WTC11 (cell line): Measurements from ENCODE around the gene TMC1. TPM values are rescaled to one million over a fixed set of nuclear protein-coding genes. Genes with fewer than 3 reads are reported as not detected.

Experiments used
- ATAC-seq: fragments of 200-7000 bp; cut with Tn5 transposase; 2 replicates; pipeline ENCODE4 v1.10.0; 2021; ENCODE audit warnings: mild to moderate bottlenecking, moderate library complexity
- CTCF ChIA-PET: fragments of 300-600 bp; sonication (Branson Sonifier 250); formaldehyde crosslinking; loops from one replicate; lab custom pipeline; 2021; ENCODE audit warnings: antibody characterized with exemption; lab: Charles Lee
- POLR2A ChIA-PET: fragments of 350-600 bp; sonication (Branson Sonifier 250); formaldehyde crosslinking; loops from one replicate; lab custom pipeline; 2021; ENCODE audit warnings: antibody characterized with exemption; lab: Charles Lee
- DNase-seq: peaks from one replicate; pipeline ENCODE4 v3.0.0; 2021; ENCODE audit warnings: low spot score
- H3K27ac Mint-ChIP-seq: 2 replicates; pipeline ENCODE4 v1.8.0; 2021; ENCODE audit warnings: mixed read lengths
- H3K27me3 Mint-ChIP-seq: 2 replicates; pipeline ENCODE4 v1.8.0; 2021; ENCODE audit warnings: low read depth, mild to moderate bottlenecking, moderate library complexity, mixed read lengths
- H3K36me3 Mint-ChIP-seq: 2 replicates; pipeline ENCODE4 v1.8.0; 2021; ENCODE audit warnings: mixed read lengths
- H3K4me1 Mint-ChIP-seq: 2 replicates; pipeline ENCODE4 v1.8.0; 2022; ENCODE audit warnings: mixed read lengths
- H3K4me3 Mint-ChIP-seq: 2 replicates; pipeline ENCODE4 v1.8.0; 2021; ENCODE audit warnings: mild to moderate bottlenecking, moderate library complexity, mixed read lengths
- H3K9me3 Mint-ChIP-seq: 2 replicates; pipeline ENCODE4 v1.8.0; 2021; ENCODE audit warnings: mixed read lengths
- ATF1 ChIP-seq: sonication (generic); formaldehyde crosslinking; IDR thresholded peaks from 2 replicates; pipeline ENCODE4 v1.8.1; 2023; ENCODE audit warnings: mild to moderate bottlenecking, moderate library complexity, missing genetic modification reagents
- CBFB ChIP-seq: sonication (generic); formaldehyde crosslinking; IDR thresholded peaks from 2 replicates; pipeline ENCODE4 v1.8.1; 2022; ENCODE audit warnings: mild to moderate bottlenecking, low read depth, missing genetic modification reagents
- CREB1 ChIP-seq: sonication (generic); formaldehyde crosslinking; IDR thresholded peaks from 2 replicates; pipeline ENCODE4 v1.8.0; 2023; ENCODE audit warnings: mild to moderate bottlenecking, missing genetic modification reagents
- CREM ChIP-seq: sonication (generic); formaldehyde crosslinking; IDR thresholded peaks from 2 replicates; pipeline ENCODE4 v1.8.1; 2022; ENCODE audit warnings: mild to moderate bottlenecking, missing genetic modification reagents, moderate library complexity
- E2F1 ChIP-seq: sonication (generic); formaldehyde crosslinking; IDR thresholded peaks from 2 replicates; pipeline ENCODE4 v1.8.0; 2022; ENCODE audit warnings: mild to moderate bottlenecking, missing genetic modification reagents
- EMX1 ChIP-seq: fragments of 250-450 bp; sonication (Bioruptor Pico); IDR thresholded peaks from 2 replicates; pipeline ENCODE4 v1.8.0; 2021; ENCODE audit warnings: mild to moderate bottlenecking
- GRHL2 ChIP-seq: fragments of 250-450 bp; sonication (Bioruptor Pico); IDR thresholded peaks from 2 replicates; pipeline ENCODE4 v1.8.0; 2022; ENCODE audit warnings: mild to moderate bottlenecking, moderate library complexity; ENCODE audit not compliant: insufficient replicate concordance, severe bottlenecking
- IRF2 ChIP-seq: sonication (generic); formaldehyde crosslinking; IDR thresholded peaks from 2 replicates; pipeline ENCODE4 v1.8.0; 2022; ENCODE audit warnings: low read depth, missing genetic modification reagents, borderline replicate concordance
- JUN ChIP-seq: sonication (generic); formaldehyde crosslinking; IDR thresholded peaks from 2 replicates; pipeline ENCODE4 v1.8.0; 2023; ENCODE audit warnings: mild to moderate bottlenecking, missing genetic modification reagents
- KAT7 ChIP-seq: sonication (generic); formaldehyde crosslinking; IDR thresholded peaks from 2 replicates; pipeline ENCODE4 v1.8.1; 2023; ENCODE audit warnings: missing genetic modification reagents, mild to moderate bottlenecking, borderline replicate concordance
- NR1H2 ChIP-seq: sonication (generic); formaldehyde crosslinking; IDR thresholded peaks from 2 replicates; pipeline ENCODE4 v1.9.0; 2021; ENCODE audit warnings: mild to moderate bottlenecking, moderate library complexity, missing genetic modification reagents
- OVOL2 ChIP-seq: fragments of 250-450 bp; sonication (Bioruptor Pico); IDR thresholded peaks from 2 replicates; pipeline ENCODE4 v1.9.0; 2021; ENCODE audit warnings: mild to moderate bottlenecking, borderline replicate concordance
- ZNF263 ChIP-seq: sonication (generic); formaldehyde crosslinking; IDR thresholded peaks from 2 replicates; pipeline ENCODE4 v1.8.1; 2022; ENCODE audit warnings: low read depth, mild to moderate bottlenecking, moderate library complexity, missing genetic modification reagents
- ZNF423 ChIP-seq: fragments of 250-450 bp; sonication (Bioruptor Pico); IDR thresholded peaks from 2 replicates; pipeline ENCODE4 v2.1.2; 2022; ENCODE audit warnings: mild to moderate bottlenecking, moderate library complexity
- ZNF512 ChIP-seq: sonication (generic); formaldehyde crosslinking; IDR thresholded peaks from 2 replicates; pipeline ENCODE4 v1.8.1; 2022; ENCODE audit warnings: missing genetic modification reagents, borderline replicate concordance
- total RNA-seq: library from RNA; stranded (reverse); gene quantifications from 3 replicates; pipeline ENCODE4 v1.2.3, GENCODE V29; 2021
- TF ChIP-seq, protein P1 (sequence below): sonication (generic); formaldehyde crosslinking; IDR thresholded peaks from 2 replicates; pipeline ENCODE4 v1.8.0; 2022; ENCODE audit warnings: mild to moderate bottlenecking, missing genetic modification reagents
- TF ChIP-seq, protein P2 (sequence below): fragments of 250-450 bp; sonication (Bioruptor Pico); conservative IDR thresholded peaks from 2 replicates; pipeline ENCODE4 v1.9.0; 2021; ENCODE audit warnings: mild to moderate bottlenecking
- TF ChIP-seq, protein P3 (sequence below): sonication (generic); formaldehyde crosslinking; IDR thresholded peaks from 2 replicates; pipeline ENCODE4 v1.8.0; 2023; ENCODE audit warnings: mild to moderate bottlenecking, missing genetic modification reagents
- TF ChIP-seq, protein P4 (sequence below): fragments of 250-450 bp; sonication (Bioruptor Pico); IDR thresholded peaks from 2 replicates; pipeline ENCODE4 v1.9.0; 2021; ENCODE audit warnings: mild to moderate bottlenecking, borderline replicate concordance
- TF ChIP-seq, protein P5 (sequence below): sonication (generic); formaldehyde crosslinking; IDR thresholded peaks from 2 replicates; pipeline ENCODE4 v1.8.1; 2023; ENCODE audit warnings: mild to moderate bottlenecking, missing genetic modification reagents

The TMC1 gene
- total RNA-seq, 1 experiment from 2014 or later, result 0.31 TPM

- Mint-ChIP-seq H3K27ac (no peak overlapping the region), H3K4me1 (peaks cover 12% of the 10 kb centered on the region), H3K27me3 (no peaks in the 10 kb centered on the region; the same call in 1 of the 2 replicates), H3K4me3 (no peak overlapping the region), H3K36me3 (no peaks in the 10 kb centered on the region), H3K9me3 (no peaks in the 10 kb centered on the region)
- ATAC-seq (no peak; the same call in 1 of the 2 replicates), DNase-seq (no peak)
- ChIA-PET CTCF (interaction anchor here (0.9 to 1.2 kb wide), 2 partner anchors 225 to 318 kb away, joined by 3 to 4 read pairs; no protein-coding TSS in a partner anchor), POLR2A (interaction anchor here (0.7 to 0.9 kb wide), 3 partner anchors 233 to 734 kb away, joined by 3 to 4 read pairs (median 3); partner anchors contain the start of gene ZFAND5)
- TF ChIP-seq GRHL2 (CRISPR knock-in tag) (no peak), ZNF512 (CRISPR knock-in tag) (no peak)
Observed at GRCh38 chr9:72597601-72598000, 76.2 kb downstream of the TMC1 start.

- POLR2A ChIA-PET, result no interaction called here
- ATAC-seq, result no peak
- H3K27me3 Mint-ChIP-seq, result no peaks in the 10 kb centered on the region; the same call in 1 of the 2 replicates
- TF ChIP-seq, protein P1, sequence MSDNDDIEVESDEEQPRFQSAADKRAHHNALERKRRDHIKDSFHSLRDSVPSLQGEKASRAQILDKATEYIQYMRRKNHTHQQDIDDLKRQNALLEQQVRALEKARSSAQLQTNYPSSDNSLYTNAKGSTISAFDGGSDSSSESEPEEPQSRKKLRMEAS (CRISPR knock-in tag), result no peak
- TF ChIP-seq CREB1 (no peak), KAT7 (CRISPR knock-in tag) (no peak), ZNF423 (CRISPR knock-in tag) (no peak), CREM (CRISPR knock-in tag) (no peak), JUN (CRISPR knock-in tag) (no peak), E2F1 (CRISPR knock-in tag) (no peak), ZNF263 (CRISPR knock-in tag) (no peak), NR1H2 (CRISPR knock-in tag) (no peak), ATF1 (CRISPR knock-in tag) (no peak), OVOL2 (no peak), EMX1 (CRISPR knock-in tag) (no peak), CBFB (CRISPR knock-in tag) (no peak), IRF2 (no peak)
- TF ChIP-seq, protein P2, sequence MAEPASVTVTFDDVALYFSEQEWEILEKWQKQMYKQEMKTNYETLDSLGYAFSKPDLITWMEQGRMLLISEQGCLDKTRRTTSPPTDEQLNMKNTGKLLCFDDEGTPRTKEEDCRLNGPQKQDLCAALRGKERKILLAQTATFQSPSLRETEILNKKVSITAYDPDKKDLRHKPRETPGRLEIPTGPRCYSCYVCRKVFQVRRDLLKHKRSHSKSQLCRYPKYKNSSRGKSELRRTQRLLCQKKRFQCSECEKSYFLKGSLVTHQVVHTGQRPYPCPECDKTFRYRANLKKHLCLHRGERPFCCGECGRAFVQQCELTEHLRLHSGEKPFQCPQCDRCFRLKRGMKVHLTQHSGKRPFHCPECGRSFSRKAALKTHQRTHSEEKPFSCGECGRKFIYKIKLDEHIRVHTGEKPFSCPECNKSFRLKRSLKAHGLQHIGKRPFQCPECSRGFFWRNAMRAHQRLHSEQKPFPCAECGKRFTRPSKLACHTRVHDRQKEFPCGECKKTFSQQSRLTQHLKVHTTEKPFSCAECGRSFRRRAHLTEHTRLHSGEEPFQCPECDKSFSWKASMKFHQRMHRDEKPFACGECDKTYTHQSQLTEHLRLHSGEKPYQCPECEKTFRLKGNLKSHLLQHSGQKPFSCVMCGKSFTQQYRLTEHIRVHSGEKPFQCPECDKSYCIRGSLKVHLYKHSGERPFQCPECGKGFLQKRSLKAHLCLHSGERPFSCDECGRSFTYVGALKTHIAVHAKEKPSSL (CRISPR knock-in tag), result no peak
- TF ChIP-seq, protein P3, sequence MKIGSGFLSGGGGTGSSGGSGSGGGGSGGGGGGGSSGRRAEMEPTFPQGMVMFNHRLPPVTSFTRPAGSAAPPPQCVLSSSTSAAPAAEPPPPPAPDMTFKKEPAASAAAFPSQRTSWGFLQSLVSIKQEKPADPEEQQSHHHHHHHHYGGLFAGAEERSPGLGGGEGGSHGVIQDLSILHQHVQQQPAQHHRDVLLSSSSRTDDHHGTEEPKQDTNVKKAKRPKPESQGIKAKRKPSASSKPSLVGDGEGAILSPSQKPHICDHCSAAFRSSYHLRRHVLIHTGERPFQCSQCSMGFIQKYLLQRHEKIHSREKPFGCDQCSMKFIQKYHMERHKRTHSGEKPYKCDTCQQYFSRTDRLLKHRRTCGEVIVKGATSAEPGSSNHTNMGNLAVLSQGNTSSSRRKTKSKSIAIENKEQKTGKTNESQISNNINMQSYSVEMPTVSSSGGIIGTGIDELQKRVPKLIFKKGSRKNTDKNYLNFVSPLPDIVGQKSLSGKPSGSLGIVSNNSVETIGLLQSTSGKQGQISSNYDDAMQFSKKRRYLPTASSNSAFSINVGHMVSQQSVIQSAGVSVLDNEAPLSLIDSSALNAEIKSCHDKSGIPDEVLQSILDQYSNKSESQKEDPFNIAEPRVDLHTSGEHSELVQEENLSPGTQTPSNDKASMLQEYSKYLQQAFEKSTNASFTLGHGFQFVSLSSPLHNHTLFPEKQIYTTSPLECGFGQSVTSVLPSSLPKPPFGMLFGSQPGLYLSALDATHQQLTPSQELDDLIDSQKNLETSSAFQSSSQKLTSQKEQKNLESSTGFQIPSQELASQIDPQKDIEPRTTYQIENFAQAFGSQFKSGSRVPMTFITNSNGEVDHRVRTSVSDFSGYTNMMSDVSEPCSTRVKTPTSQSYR (CRISPR knock-in tag), result no peak
- TF ChIP-seq, protein P4, sequence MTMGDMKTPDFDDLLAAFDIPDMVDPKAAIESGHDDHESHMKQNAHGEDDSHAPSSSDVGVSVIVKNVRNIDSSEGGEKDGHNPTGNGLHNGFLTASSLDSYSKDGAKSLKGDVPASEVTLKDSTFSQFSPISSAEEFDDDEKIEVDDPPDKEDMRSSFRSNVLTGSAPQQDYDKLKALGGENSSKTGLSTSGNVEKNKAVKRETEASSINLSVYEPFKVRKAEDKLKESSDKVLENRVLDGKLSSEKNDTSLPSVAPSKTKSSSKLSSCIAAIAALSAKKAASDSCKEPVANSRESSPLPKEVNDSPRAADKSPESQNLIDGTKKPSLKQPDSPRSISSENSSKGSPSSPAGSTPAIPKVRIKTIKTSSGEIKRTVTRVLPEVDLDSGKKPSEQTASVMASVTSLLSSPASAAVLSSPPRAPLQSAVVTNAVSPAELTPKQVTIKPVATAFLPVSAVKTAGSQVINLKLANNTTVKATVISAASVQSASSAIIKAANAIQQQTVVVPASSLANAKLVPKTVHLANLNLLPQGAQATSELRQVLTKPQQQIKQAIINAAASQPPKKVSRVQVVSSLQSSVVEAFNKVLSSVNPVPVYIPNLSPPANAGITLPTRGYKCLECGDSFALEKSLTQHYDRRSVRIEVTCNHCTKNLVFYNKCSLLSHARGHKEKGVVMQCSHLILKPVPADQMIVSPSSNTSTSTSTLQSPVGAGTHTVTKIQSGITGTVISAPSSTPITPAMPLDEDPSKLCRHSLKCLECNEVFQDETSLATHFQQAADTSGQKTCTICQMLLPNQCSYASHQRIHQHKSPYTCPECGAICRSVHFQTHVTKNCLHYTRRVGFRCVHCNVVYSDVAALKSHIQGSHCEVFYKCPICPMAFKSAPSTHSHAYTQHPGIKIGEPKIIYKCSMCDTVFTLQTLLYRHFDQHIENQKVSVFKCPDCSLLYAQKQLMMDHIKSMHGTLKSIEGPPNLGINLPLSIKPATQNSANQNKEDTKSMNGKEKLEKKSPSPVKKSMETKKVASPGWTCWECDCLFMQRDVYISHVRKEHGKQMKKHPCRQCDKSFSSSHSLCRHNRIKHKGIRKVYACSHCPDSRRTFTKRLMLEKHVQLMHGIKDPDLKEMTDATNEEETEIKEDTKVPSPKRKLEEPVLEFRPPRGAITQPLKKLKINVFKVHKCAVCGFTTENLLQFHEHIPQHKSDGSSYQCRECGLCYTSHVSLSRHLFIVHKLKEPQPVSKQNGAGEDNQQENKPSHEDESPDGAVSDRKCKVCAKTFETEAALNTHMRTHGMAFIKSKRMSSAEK, result no peak
- TF ChIP-seq, protein P5, sequence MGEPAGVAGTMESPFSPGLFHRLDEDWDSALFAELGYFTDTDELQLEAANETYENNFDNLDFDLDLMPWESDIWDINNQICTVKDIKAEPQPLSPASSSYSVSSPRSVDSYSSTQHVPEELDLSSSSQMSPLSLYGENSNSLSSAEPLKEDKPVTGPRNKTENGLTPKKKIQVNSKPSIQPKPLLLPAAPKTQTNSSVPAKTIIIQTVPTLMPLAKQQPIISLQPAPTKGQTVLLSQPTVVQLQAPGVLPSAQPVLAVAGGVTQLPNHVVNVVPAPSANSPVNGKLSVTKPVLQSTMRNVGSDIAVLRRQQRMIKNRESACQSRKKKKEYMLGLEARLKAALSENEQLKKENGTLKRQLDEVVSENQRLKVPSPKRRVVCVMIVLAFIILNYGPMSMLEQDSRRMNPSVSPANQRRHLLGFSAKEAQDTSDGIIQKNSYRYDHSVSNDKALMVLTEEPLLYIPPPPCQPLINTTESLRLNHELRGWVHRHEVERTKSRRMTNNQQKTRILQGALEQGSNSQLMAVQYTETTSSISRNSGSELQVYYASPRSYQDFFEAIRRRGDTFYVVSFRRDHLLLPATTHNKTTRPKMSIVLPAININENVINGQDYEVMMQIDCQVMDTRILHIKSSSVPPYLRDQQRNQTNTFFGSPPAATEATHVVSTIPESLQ, result no peak
- H3K27ac Mint-ChIP-seq, result no peak overlapping the region
- CTCF ChIA-PET, result no interaction called here
- no peak overlapping the region for H3K4me3 Mint-ChIP-seq
- DNase-seq, result no peak
- H3K36me3 Mint-ChIP-seq, result no peaks in the 10 kb centered on the region
- H3K9me3 Mint-ChIP-seq, result no peaks in the 10 kb centered on the region
- peaks cover 12% of the 10 kb centered on the region for H3K4me1 Mint-ChIP-seq
Observed at GRCh38 chr9:72598639-72599038, 77.2 kb downstream of the TMC1 start.
